Neural progenitor cell (in vitro differentiated cells): ENCODE results near the gene COG5.

Source experiments
- CTCF ChIP-seq: fragments of 200-600 bp; sonication (generic); IDR thresholded peaks from 2 replicates; pipeline ENCODE4 v1.5.1; 2017; ENCODE audit warnings: antibody characterized with exemption, mild to moderate bottlenecking
- EZH2 ChIP-seq: fragments of 200-600 bp; sonication (generic); IDR thresholded peaks from 2 replicates; pipeline ENCODE4 v1.6.1; 2017; ENCODE audit warnings: antibody characterized with exemption, mild to moderate bottlenecking, moderate library complexity
- EZH2phosphoT487 ChIP-seq: fragments of 200-600 bp; sonication (generic); IDR thresholded peaks from 2 replicates; pipeline ENCODE4 v1.6.1; 2017; ENCODE audit warnings: antibody characterized with exemption

- TF ChIP-seq CTCF (no peak), EZH2 (no peak), EZH2phosphoT487 (no peak)
Observed at GRCh38 chr7:107591421-107591820, 27.7 kb upstream of the COG5 start.
